Endothelial cell of umbilical vein (primary cell): Measurements from ENCODE around the gene TTC9B. TPM values are rescaled to one million over a fixed set of nuclear protein-coding genes. Genes with fewer than 3 reads are reported as not detected.

Source experiments
- BruUV-seq: library from RNA; stranded (reverse); fragments of 400-500 nt; replicated peaks from 2 replicates; lab custom pipeline; 2021; lab: Mats Ljungman, UMichigan
- CTCF ChIA-PET: fragments of 300-600, 350-600 bp; sonication (Branson Sonifier 250); formaldehyde crosslinking; loops from one replicate; lab custom pipeline; 2021; ENCODE audit warnings: antibody characterized with exemption, inconsistent platforms; lab: Charles Lee
- POLR2A ChIA-PET: fragments of 300-600, 350-600 bp; sonication (Branson Sonifier 250); formaldehyde crosslinking; loops from one replicate; lab custom pipeline; 2021; ENCODE audit warnings: antibody characterized with exemption, inconsistent platforms; lab: Charles Lee
- DNase-seq: peaks from one replicate; pipeline ENCODE4 v3.0.0-alpha.2; 2011; ENCODE audit warnings: low read depth, low spot score
- FAIRE-seq: peaks from 2 replicates; lab custom pipeline; 2011; peaks lifted over from hg19 to GRCh38; lab: Jason Lieb, UNC
- H2AFZ ChIP-seq: 2 replicates; pipeline ENCODE4 v1.6.0; 2012; ENCODE audit warnings: low read depth, low read length, control low read depth, inconsistent platforms
- H3K27ac ChIP-seq: 2 replicates; pipeline ENCODE4 v1.5.1; 2011; ENCODE audit warnings: low read depth, mild to moderate bottlenecking, control low read depth, low read length, moderate library complexity; ENCODE audit not compliant: insufficient read depth
- H3K27me3 ChIP-seq, 2 experiments: 2 replicates each; pipeline versions ENCODE4 v1.6.0 to v1.6.1; 2011; ENCODE audit warnings: low read length in 2 of 2, mixed read lengths in 1 of 2; ENCODE audit not compliant: control insufficient read depth in 2 of 2, insufficient read depth in 2 of 2
- H3K36me3 ChIP-seq, 2 experiments: 2 replicates in 1 of 2; 3 replicates in 1 of 2; pipeline ENCODE4 v1.5.1; 2011; ENCODE audit warnings: low read length in 2 of 2, mild to moderate bottlenecking in 1 of 2, moderate library complexity in 1 of 2; ENCODE audit not compliant: control insufficient read depth in 2 of 2, insufficient read depth in 2 of 2; ENCODE audit errors: extremely low read depth in 1 of 2
- H3K4me1 ChIP-seq: 3 replicates; pipeline ENCODE4 v1.5.1; 2011; ENCODE audit warnings: mild to moderate bottlenecking, low read length; ENCODE audit not compliant: control insufficient read depth, insufficient read depth; ENCODE audit errors: extremely low read depth
- H3K4me2 ChIP-seq: 2 replicates; pipeline ENCODE4 v1.6.1; 2011; ENCODE audit warnings: low read length, control low read depth, mixed read lengths; ENCODE audit not compliant: insufficient read depth
- H3K4me3 ChIP-seq, 3 experiments: fragments of 200-600 bp in 1 of 3; sonication (generic), shearing (Covaris generic) in 1 of 3; replicated peaks in 1 of 3; 2 replicates each; pipeline ENCODE4 v1.5.1; 2011 to 2016; ENCODE audit warnings: control low read depth in 3 of 3, low read length in 3 of 3, mild to moderate bottlenecking in 2 of 3, inconsistent platforms in 1 of 3, low read depth in 1 of 3, moderate library complexity in 1 of 3; ENCODE audit not compliant: insufficient read depth in 1 of 3
- H3K79me2 ChIP-seq: 2 replicates; pipeline ENCODE4 v1.6.0; 2012; ENCODE audit warnings: low read length, inconsistent platforms; ENCODE audit not compliant: control insufficient read depth, insufficient read depth
- H3K9ac ChIP-seq: replicated peaks from 2 replicates; pipeline ENCODE3; 2011; ENCODE audit warnings: low read length, control low read depth; ENCODE audit not compliant: insufficient read depth; ENCODE audit errors: extremely low read depth
- H3K9me1 ChIP-seq: replicated peaks from 3 replicates; pipeline ENCODE4 v1.6.0; 2011; ENCODE audit warnings: mild to moderate bottlenecking, low read length; ENCODE audit not compliant: control insufficient read depth, insufficient read depth; ENCODE audit errors: extremely low read depth
- H3K9me3 ChIP-seq: replicated peaks from 2 replicates; pipeline ENCODE4 v1.5.1; 2012; ENCODE audit warnings: low read length, inconsistent platforms; ENCODE audit not compliant: control insufficient read depth, insufficient read depth
- H4K20me1 ChIP-seq: replicated peaks from 2 replicates; pipeline ENCODE3; 2011; ENCODE audit warnings: mild to moderate bottlenecking, low read length; ENCODE audit not compliant: control insufficient read depth, insufficient read depth; ENCODE audit errors: extremely low read depth
- EZH2 ChIP-seq: IDR thresholded peaks from 2 replicates; pipeline ENCODE4 v1.6.1; 2012; ENCODE audit warnings: borderline replicate concordance, low read depth, mild to moderate bottlenecking, moderate library complexity, low read length, inconsistent platforms; ENCODE audit not compliant: severe bottlenecking
- FOS ChIP-seq: IDR thresholded peaks from 2 replicates; pipeline ENCODE4 v1.6.1; 2011; ENCODE audit warnings: mild to moderate bottlenecking, low read length, moderate library complexity, borderline replicate concordance; ENCODE audit not compliant: insufficient read depth
- GATA2 ChIP-seq: IDR thresholded peaks from 2 replicates; pipeline ENCODE4 v1.7.0; 2011; ENCODE audit warnings: low read depth, mild to moderate bottlenecking, moderate library complexity, mixed read lengths, low read length; ENCODE audit not compliant: insufficient read length, insufficient read depth
- JUN ChIP-seq: IDR thresholded peaks from 2 replicates; pipeline ENCODE4 v1.6.1; 2011; ENCODE audit warnings: borderline replicate concordance, low read depth; ENCODE audit not compliant: insufficient read length, insufficient read depth
- MYC ChIP-seq: IDR thresholded peaks from one replicate; pipeline ENCODE4 v1.6.1; 2011; ENCODE audit warnings: mild to moderate bottlenecking, low read depth, low read length
- POLR2A ChIP-seq: IDR thresholded peaks from 2 replicates; pipeline ENCODE4 v1.6.1; 2012; ENCODE audit warnings: low read depth, mild to moderate bottlenecking, control low read depth, low read length
- POLR2AphosphoS5 ChIP-seq: IDR thresholded peaks from 2 replicates; pipeline ENCODE4 v1.6.1; 2012; ENCODE audit warnings: low read depth, mild to moderate bottlenecking, control low read depth, low read length, moderate library complexity; ENCODE audit not compliant: insufficient read depth
- dilution Hi-C: fragments of 300-500 bp; cut with MboI; formaldehyde crosslinking; loops from one replicate; pipeline ENCODE4 v1.15.0; 2019; ENCODE audit warnings: low sequenced_read_pairs; ENCODE audit not compliant: extremely low pct_ligation_motif_present
- intact Hi-C: fragments of 100-400 bp; cut with micrococcal nuclease; formaldehyde crosslinking; loops from one replicate; pipeline ENCODE4 v1.10.0; 2022
- polyA plus RNA-seq, 4 experiments: library from polyadenylated mRNA; depleted of rRNA in 3 of 4; stranded (reverse) in 3 of 4; unstranded in 1 of 4; fragments of >200 nt; gene quantifications; 2 replicates each; pipeline versions ENCODE4 v1.2.1 to v1.2.3, GENCODE V29; 2011 to 2012; ENCODE audit warnings: missing spikeins in 1 of 4
- total RNA-seq: library from RNA; stranded (reverse); gene quantifications from 2 replicates; pipeline ENCODE4 v1.2.3, GENCODE V29; 2021
- TF ChIP-seq, protein P1 (sequence below), 2 donors: IDR thresholded peaks; 1 replicate in 1 of 2; 2 replicates in 1 of 2; pipeline ENCODE4 v1.5.1; 2011; ENCODE audit warnings: low read length in 2 of 2, mild to moderate bottlenecking in 2 of 2, moderate library complexity in 2 of 2, control low read depth in 1 of 2, inconsistent platforms in 1 of 2, low read depth in 1 of 2; ENCODE audit not compliant: insufficient read depth in 1 of 2; ENCODE audit errors: extremely low read depth in 1 of 2
- TF ChIP-seq, protein P2 (sequence below): IDR thresholded peaks from 2 replicates; pipeline ENCODE4 v1.6.1; 2011; ENCODE audit not compliant: insufficient read depth, insufficient read length

TTC9B gene
- total and polyA plus RNA-seq, 2 donors (not counting 3 experiments of a cell fraction or from before 2014, with no cell fraction given): not detected

DNA sequence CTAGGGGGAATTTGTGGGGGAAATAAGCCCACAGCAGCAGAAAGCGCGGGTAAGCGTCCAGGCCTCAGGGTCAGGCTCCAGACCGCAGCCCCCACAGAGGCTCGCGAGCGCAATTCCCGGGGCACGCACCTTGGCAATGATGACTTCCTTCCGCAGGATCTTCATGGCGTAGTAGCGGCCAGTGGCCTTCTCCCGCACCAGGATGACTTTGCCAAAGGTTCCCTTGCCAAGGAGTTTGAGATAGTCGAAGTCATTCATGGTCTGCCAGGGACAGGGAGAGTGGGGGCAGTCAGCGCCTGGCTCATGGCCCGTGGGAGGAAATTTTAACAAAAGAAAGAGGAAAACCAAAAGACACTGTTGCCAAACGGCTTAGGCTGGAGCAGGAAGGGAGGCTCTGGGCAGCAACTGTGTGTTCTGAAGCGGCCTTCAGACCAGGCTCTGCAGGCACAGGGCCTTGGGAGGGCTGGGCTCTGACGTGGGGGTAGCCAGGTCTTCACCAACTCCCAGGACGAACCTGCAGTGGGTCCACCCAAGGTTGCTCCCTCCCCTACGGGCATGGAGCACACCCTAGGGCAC is 23.7 kb upstream of the TTC9B start:
- Histone ChIP-seq H3K9me1 (no peaks in the 10 kb centered on the region), H3K4me1 (peaks cover 16% of the 10 kb centered on the region), H3K9ac (no peak overlapping the region), H3K4me3 (no peak overlapping the region), H3K79me2 (peaks cover 4% of the 10 kb centered on the region), H3K27ac (peak overlapping the region; percentile 60), H4K20me1 (no peaks in the 10 kb centered on the region), H2AFZ (no peak overlapping the region), H3K27me3 (no peaks in the 10 kb centered on the region), H3K36me3 (peaks cover 4 to 23% of the 10 kb centered on the region in 2 experiments), H3K4me2 (peak overlapping the region; percentile 43), H3K9me3 (no peaks in the 10 kb centered on the region)
- ChIA-PET POLR2A (no interaction called here), CTCF (no interaction called here)
- dilution Hi-C loops: no loop called here
- intact Hi-C loops: loop anchor here (2.0 kb wide), 1 partner anchor 43 kb away; the partner anchor contains the start of gene AKT2
- FAIRE-seq: peak; percentile 99
- TF ChIP-seq GATA2 (peak; percentile 52), EZH2 (no peak), POLR2AphosphoS5 (peak; percentile 91)
- no TSS peak for BruUV-seq
- DNase-seq: peak; percentile 91

DNA sequence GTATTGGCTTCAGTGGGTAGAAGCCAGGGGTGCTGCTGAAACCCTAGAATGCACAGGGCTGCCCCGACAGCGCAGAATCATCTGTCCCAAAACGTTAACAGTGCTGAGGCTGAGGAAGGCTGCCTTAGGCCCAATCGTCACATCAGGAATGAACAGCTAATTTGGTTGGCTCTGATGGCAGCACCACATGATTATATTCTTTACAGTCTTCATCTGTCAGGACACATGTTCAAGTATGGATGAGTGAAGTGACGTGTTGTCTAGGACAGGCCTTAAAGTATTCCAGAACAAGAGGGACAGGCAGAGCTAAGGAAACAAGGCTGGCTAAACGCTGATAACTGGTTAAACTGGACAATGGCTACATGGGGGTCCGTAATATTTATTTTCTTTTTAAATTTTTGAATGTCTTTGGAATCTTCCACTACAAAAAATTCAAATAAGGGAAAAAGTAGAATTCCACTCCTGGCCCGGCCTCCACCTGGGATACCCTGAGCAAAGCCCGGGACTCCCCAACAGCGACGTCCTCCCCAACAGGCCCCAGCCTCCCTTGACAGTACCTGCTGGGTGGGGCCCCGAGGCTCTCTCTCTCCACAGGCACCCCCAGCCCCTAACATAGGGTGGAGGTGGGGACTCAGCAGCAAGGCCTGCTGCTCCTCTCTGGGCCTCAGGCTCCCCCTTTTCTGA is 23.1 kb upstream of the TTC9B start:
- CTCF ChIA-PET: interaction anchor here (1.1 kb wide), 1 partner anchor 64 kb away, joined by 3 read pairs; no protein-coding TSS in a partner anchor
- no peaks in the 10 kb centered on the region for H4K20me1 ChIP-seq
- FAIRE-seq: no peak

More for the DNA sequence above, 23.1 kb upstream of the TTC9B start:
- intact Hi-C loops: no loop called here
- no TSS peak for BruUV-seq
- Histone ChIP-seq H3K9me3 (no peaks in the 10 kb centered on the region), H3K4me2 (no peak overlapping the region), H3K4me1 (peaks cover 16% of the 10 kb centered on the region), H3K4me3 (no peak overlapping the region), H3K27me3 (no peaks in the 10 kb centered on the region), H3K27ac (peak overlapping the region; percentile 60), H2AFZ (no peak overlapping the region), H3K9ac (no peak overlapping the region), H3K9me1 (no peaks in the 10 kb centered on the region), H3K36me3 (peaks cover 4 to 29% of the 10 kb centered on the region in 2 experiments), H3K79me2 (peaks cover 4% of the 10 kb centered on the region)
- no peak for DNase-seq
- TF ChIP-seq GATA2 (no peak), POLR2AphosphoS5 (no peak), EZH2 (no peak), FOS (no peak), MYC (no peak), POLR2A (no peak), JUN (no peak)
- TF ChIP-seq, protein P1, sequence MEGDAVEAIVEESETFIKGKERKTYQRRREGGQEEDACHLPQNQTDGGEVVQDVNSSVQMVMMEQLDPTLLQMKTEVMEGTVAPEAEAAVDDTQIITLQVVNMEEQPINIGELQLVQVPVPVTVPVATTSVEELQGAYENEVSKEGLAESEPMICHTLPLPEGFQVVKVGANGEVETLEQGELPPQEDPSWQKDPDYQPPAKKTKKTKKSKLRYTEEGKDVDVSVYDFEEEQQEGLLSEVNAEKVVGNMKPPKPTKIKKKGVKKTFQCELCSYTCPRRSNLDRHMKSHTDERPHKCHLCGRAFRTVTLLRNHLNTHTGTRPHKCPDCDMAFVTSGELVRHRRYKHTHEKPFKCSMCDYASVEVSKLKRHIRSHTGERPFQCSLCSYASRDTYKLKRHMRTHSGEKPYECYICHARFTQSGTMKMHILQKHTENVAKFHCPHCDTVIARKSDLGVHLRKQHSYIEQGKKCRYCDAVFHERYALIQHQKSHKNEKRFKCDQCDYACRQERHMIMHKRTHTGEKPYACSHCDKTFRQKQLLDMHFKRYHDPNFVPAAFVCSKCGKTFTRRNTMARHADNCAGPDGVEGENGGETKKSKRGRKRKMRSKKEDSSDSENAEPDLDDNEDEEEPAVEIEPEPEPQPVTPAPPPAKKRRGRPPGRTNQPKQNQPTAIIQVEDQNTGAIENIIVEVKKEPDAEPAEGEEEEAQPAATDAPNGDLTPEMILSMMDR (IDR thresholded peaks at IDR 0.05; ENCODE audit: extremely low read depth in 1 of 2, insufficient read depth in 1 of 2, low read depth in 1 of 2, low read length in 2 of 2): no peak
- TF ChIP-seq, protein P2, sequence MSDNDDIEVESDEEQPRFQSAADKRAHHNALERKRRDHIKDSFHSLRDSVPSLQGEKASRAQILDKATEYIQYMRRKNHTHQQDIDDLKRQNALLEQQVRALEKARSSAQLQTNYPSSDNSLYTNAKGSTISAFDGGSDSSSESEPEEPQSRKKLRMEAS: no peak
- POLR2A ChIA-PET: interaction anchor here (0.6 kb wide), 1 partner anchor 21 kb away, joined by 4 read pairs; no protein-coding TSS in a partner anchor
- dilution Hi-C loops: no loop called here
